HG03571 (cell line): Measurements from ENCODE around the gene ATP10A.

Source experiments
- ATAC-seq: cut with Tn5 transposase; IDR thresholded peaks from one replicate; pipeline ENCODE4 v1.9.1; 2021; ENCODE audit not compliant: unreplicated experiment

Gene ATP10A

DNA sequence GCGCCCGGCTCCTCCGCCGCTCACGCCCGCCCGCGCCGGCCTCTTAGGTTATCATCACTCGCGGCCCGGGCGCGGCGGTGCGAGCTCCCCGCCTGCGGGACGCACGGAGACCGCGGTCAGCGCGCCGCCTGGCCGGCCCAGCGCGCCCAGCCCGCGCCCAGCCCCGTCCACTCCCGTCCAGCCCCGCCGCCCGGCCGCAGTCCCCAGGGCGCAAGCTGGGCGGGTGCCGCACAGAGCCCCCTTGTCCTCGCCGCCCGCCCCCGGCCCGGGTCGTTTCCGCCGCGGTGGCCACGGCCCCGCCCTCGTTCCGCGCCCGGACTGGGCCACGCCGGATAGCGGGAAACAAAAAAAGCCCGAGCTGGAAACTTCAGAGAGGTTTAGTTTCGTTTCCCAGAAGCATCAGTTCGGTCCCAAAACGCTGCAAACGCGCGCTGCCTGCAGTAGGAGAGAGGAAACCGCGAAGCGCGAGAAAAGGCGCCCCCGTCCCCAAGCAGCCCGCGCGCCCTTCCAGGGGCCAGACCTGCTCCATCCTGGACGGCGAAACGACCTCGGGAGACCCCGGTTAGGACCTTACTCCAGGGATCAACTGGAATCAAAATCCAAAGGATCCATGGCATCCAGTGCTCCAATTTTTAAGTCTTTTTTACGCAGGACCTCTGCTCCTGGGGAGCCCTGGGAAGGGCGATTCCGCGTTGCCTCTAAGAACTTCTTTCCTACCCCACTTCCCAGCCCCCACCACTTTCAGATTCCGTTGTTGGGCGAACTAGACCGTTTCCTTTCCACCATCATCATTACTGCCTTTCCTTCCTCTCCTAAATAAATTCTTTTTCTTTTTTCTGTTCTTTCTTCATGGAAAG is at the start of gene ATP10A:
ATP10A (minus strand) TSS at position 217 of the 857 bp plus-strand sequence. CDS start 231 bp downstream, outside the sequence.
- no peak for ATAC-seq

DNA sequence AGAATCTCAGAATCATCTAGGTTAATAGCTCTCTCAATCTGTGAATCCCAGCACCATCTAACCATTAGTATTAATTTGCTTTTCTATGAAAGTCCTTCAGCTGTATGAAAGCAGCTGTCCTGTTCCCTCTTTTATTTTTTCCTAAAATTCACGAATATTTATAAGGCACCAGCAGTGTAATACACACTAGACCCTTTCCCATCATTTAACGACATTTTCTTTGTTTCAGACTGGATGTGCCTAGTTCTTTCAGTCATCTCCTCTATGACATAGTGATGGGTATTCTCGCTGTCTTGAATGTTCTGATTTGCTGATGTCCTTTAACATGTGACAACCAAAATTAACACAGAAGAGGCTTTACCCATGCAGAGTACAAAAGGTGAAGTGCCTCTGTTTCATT is 48.9 kb upstream of the ATP10A start:
- ATAC-seq: no peak

DNA sequence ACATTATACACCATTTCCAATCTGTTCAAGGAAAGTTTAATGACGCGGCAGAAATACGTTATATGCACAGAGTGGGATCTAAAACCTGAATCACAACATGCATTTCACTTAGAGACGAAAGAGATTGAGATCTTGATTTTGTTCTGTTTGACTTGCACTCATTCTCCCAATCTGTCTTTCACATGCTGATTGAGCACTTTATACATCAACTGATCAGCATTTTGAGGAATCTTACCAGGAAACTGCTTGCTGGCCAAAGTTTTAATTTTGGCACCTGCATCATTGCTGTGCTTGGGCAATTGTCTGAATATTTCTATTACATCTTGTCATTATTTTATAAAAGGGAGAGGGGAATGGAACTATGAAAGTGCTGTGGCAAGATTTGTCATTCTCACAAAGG is 47.7 kb upstream of the ATP10A start:
- no peak for ATAC-seq

- ATAC-seq: no peak
Observed at GRCh38 chr15:25909806-25910205, 46.7 kb upstream of the ATP10A start.

DNA sequence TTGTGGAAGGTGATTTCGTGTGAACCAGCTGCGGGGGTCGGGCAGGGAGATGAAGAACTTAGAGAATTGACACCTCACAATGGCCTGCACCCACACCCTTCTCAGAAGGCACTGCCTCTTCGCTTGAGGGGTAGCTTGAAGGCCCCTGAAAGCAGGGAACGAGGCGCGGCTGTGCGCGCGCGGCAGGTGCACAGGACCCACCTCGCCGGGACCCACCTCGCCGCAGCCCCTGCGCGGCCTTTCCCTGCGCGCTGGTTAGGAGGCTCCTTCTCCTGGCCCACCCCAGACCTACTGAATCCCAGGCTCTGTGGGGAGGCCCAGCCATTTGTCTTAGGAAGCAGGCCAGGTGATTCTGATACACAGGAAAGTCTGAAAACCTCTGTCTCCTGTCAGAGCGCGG is 46.2 kb upstream of the ATP10A start:
- ATAC-seq: no peak

GRCh38 chr15:25905140-25905539 is 42.0 kb upstream of the ATP10A start:
- no peak for ATAC-seq

- no peak for ATAC-seq
Observed at GRCh38 chr15:25903024-25903581, 40.0 kb upstream of the ATP10A start.

DNA sequence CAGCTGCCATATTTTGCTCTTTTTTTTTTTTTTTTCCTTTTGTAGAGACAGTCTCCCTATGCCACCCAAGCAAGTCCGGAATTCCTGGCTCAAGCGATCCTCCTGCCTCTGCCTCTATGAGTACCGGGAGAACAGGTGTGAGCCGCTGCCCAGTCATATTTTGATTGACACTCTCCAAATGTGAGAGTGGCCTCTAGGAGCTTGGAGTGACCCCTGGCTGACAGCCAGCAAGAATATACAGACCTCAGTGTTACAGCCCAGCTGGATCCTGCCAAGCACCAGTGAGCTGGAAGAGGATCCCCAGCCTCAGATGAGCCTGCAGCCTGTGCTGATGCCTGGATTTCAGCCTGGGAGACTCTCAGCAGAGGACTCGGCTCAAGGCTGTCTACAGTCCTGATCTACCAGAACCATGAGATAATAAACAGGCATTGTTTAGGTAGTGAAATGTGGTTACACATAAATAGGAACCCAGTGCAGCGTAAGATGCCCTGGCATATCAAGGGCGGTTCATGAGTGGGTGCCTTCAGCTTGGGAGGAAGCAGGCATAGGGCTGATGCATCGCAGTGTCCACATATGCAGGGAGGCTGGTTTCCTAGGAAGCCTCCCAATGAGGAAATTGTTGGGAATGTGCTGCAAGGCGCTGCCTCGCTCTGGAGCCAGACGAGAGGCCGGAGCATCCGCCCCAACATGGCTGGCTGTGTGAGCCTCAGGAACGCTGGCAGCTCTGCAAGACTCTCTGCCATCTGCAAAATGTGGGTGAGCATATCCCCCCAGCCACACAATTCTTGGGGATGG is 38.9 kb upstream of the ATP10A start:
- no peak for ATAC-seq

GRCh38 chr15:25900901-25901300 is 37.8 kb upstream of the ATP10A start:
- ATAC-seq: no peak

- no peak for ATAC-seq
Observed at GRCh38 chr15:25900431-25900830, 37.3 kb upstream of the ATP10A start.

DNA sequence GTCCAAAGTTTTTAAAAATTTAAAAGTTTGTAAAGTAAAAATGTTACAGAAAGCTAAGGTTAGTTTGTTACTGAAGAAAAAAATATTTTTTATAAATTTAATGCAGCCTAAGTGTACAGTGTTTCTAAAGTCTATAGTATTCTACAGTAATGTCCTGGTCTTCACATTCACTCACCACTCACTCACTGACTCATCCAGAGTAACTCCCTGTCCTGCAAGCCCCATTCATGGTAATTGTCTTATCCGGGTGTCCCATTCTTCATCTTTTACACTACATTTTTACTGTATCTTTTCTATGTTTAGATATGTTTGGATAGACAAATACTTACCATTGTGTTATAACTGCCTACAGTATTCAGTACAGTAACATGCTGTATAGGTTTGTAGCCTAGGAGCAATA is 36.7 kb upstream of the ATP10A start:
- no peak for ATAC-seq

DNA sequence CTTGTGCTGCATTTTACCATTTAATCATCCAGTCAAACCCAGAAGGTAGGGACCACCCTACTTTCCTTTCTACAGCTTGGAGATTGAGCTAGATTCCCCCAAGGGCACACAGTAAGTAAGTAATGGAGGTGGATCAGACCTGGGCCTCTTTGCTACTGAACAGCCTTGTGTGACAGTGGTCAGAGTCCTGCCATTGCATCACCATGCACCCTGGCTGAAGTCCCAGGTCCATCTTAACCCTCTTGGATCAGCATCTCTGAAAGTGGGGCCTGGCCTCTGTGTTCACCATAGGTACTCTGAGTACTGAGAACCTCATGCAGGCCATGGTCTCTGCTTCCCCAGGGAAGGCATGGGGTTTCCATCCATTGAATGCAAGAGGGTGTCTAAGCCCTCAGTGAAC is 34.5 kb upstream of the ATP10A start:
- no peak for ATAC-seq

DNA sequence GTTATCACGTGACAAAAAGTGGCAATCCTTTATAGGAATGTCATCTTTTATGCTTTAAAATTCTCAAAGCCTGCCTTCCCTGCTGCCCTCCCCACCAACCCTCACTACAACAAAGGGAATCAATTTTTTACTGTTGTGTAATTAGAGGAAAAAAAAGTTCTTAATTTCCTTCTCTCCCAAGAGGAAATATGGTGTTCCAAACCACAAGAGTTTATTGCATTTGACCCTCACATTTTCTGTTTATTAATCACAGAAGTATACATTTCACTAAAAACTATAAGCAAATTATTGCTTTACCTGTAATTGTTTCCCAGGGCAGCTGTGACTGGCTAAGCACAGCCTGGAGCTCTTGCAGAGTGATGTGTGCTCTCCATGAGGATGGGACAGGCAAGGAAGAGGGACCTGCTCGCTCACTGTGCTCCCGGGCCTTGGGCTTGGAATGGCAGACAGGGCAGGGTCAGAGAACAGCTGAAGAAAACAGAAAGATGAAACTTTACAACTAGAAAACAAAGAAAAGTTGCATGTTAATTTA is 31.3 kb upstream of the ATP10A start:
- ATAC-seq: no peak

DNA sequence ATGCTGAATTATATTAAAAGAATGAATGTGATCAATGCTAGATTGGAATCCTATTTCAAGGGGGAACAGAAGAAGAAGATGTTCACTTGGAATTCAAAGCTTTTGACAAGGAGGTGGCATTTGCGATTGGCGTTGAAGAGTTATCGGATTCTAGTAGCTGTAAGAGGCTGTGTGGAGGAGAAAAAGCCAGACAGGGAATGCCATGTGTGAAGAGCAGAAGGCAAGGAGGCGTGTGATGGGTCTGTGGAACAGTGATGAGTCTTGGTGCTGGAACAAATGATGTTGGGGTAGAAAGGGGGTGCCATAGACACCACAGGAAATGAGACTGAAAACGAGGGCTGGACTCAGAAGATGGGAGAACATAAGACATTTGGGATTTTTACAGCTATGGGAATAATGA is 30.5 kb upstream of the ATP10A start:
- ATAC-seq: no peak

DNA sequence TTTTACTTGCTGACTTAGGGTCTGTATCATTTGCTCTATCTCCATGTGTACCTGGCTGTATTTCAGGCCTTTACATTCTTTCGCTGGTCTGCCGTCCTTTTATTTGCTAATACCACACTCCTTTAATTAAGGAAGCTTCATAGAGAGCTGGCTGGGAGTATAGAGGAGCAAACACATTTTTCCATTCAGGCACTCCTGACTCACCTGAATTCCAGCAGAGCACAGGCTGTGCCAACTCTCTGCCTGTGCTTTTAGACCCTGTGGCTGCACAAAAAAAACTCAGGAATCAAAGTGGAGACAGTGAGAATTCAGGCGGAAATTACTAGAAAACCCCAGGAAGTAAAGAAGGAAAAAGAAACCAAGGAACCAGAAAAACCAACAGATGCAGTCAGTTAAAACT is 29.0 kb upstream of the ATP10A start:
- no peak for ATAC-seq

GRCh38 chr15:25891081-25891480 is 28.0 kb upstream of the ATP10A start:
- ATAC-seq: no peak

GRCh38 chr15:25890529-25890928 is 27.4 kb upstream of the ATP10A start:
- ATAC-seq: no peak

DNA sequence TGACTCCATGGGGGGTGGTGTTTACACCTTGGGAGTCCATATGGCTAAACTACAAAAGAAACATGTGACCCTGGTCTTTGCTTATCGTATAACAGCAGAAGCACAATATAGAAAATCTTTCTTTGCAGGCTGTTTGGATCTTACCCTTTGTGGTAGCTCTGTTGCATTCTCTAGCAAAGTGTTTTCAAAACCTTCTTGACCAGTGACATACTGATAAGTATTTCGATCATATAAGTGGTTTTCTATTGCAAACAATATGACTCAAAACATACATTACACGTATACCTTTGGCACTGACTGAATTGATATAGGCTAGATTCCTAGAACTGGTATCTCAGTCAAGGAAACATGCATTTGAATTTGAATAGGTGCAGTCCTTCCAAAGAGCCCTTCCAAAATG is 24.7 kb upstream of the ATP10A start:
- no peak for ATAC-seq

GRCh38 chr15:25886498-25887140 is 23.5 kb upstream of the ATP10A start:
- ATAC-seq: no peak

DNA sequence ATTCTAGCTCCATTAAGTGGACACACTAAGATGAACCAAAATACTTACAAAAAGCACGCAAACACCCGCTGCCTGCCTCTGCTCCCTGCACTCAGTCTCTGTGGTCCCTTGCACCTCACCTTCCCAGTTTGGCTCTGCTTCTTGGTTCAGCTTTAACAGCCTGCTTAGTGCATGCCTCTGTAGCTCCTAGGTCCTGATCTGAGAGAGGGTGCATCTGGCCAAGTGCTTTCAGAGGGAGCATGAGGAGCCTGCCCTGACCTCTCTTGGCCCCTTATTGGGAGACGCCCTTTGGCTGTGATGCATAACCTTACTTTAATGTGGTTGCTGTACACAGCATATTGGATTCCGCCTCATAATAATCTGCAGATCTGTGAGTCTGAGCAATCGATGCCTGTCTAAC is 21.2 kb upstream of the ATP10A start:
- no peak for ATAC-seq
